ENCODE data around the gene MACROH2A2.

The MACROH2A2 gene

GRCh38 chr10:70090951-70091350 lies 38.3 kb downstream of the MACROH2A2 start:
- TF ChIP-seq CTCF (IDR thresholded peaks at IDR 0.05; ENCODE audit: borderline replicate concordance, insufficient read depth, low read depth, low read length), result no peak
- no peak overlapping the region for H3K4me3 ChIP-seq (ENCODE audit: low read depth, low read length)

GRCh38 chr10:70092389-70092718 lies 39.7 kb downstream of the MACROH2A2 start:
- TF ChIP-seq CTCF (IDR thresholded peaks at IDR 0.05; ENCODE audit: borderline replicate concordance, insufficient read depth, low read depth, low read length), result no peak
- no peak overlapping the region for H3K4me3 ChIP-seq (ENCODE audit: low read depth, low read length)

GRCh38 chr10:70093335-70093944 lies 40.8 kb downstream of the MACROH2A2 start:
- TF ChIP-seq CTCF (IDR thresholded peaks at IDR 0.05; ENCODE audit: borderline replicate concordance, insufficient read depth, low read depth, low read length), result no peak
- H3K4me3 ChIP-seq (ENCODE audit: low read depth, low read length), result no peak overlapping the region

GRCh38 chr10:70094250-70094649 lies 41.6 kb downstream of the MACROH2A2 start:
- TF ChIP-seq CTCF (IDR thresholded peaks at IDR 0.05; ENCODE audit: borderline replicate concordance, insufficient read depth, low read depth, low read length), result no peak
- no peak overlapping the region for H3K4me3 ChIP-seq (ENCODE audit: low read depth, low read length)

GRCh38 chr10:70096016-70096704 lies 43.5 kb downstream of the MACROH2A2 start:
- H3K4me3 ChIP-seq (ENCODE audit: low read depth, low read length), result no peak overlapping the region
- no peak for TF ChIP-seq CTCF (IDR thresholded peaks at IDR 0.05; ENCODE audit: borderline replicate concordance, insufficient read depth, low read depth, low read length)

GRCh38 chr10:70096705-70097420 lies 44.2 kb downstream of the MACROH2A2 start:
- no peak for TF ChIP-seq CTCF (IDR thresholded peaks at IDR 0.05; ENCODE audit: borderline replicate concordance, insufficient read depth, low read depth, low read length)
- H3K4me3 ChIP-seq (ENCODE audit: low read depth, low read length), result no peak overlapping the region
